ENCODE results near the gene SNX8. TPM values are rescaled to one million over a fixed set of nuclear protein-coding genes. Genes with fewer than 3 reads are reported as not detected.

Gene SNX8
- total and polyA plus RNA-seq, 2 experiments from 2014 or later = 6.3 to 12.8 TPM

DNA sequence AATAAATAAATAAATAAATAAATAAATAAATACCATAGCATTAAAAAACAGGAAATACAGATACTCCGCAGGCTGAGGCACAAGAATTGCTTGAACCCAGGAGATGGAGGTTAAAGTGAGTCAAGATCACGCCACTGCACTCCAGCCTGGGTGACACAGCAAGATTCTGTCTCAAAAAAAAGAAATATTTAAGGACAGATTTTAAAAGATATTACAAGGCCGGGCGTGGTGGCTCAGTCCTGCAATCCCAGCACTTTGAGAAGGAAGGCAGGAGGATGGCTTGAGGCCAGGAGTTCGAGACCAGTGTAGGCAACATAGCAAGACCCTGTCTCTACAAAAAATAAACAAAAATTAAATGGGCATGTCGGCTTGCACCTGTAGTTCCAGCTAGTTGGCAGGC, 17.5 kb upstream of the SNX8 start:
- H3K36me3 ChIP-seq = no peaks in the 10 kb centered on the region
- DNase-seq (ENCODE audit: low read depth in 1 of 2, low spot score in 1 of 2) = no peak
- no peaks in the 10 kb centered on the region for H3K27me3 ChIP-seq
- no peaks in the 10 kb centered on the region for H3K9me3 ChIP-seq (ENCODE audit: low read depth)
- TF ChIP-seq, protein P1, sequence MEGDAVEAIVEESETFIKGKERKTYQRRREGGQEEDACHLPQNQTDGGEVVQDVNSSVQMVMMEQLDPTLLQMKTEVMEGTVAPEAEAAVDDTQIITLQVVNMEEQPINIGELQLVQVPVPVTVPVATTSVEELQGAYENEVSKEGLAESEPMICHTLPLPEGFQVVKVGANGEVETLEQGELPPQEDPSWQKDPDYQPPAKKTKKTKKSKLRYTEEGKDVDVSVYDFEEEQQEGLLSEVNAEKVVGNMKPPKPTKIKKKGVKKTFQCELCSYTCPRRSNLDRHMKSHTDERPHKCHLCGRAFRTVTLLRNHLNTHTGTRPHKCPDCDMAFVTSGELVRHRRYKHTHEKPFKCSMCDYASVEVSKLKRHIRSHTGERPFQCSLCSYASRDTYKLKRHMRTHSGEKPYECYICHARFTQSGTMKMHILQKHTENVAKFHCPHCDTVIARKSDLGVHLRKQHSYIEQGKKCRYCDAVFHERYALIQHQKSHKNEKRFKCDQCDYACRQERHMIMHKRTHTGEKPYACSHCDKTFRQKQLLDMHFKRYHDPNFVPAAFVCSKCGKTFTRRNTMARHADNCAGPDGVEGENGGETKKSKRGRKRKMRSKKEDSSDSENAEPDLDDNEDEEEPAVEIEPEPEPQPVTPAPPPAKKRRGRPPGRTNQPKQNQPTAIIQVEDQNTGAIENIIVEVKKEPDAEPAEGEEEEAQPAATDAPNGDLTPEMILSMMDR (IDR thresholded peaks at IDR 0.05; ENCODE audit: low read depth, low read length) = no peak
- H3K27ac ChIP-seq = no peak overlapping the region
- H3K4me1 ChIP-seq (ENCODE audit: low read depth) = no peaks in the 10 kb centered on the region
- no peak overlapping the region for H3K4me3 ChIP-seq

DNA sequence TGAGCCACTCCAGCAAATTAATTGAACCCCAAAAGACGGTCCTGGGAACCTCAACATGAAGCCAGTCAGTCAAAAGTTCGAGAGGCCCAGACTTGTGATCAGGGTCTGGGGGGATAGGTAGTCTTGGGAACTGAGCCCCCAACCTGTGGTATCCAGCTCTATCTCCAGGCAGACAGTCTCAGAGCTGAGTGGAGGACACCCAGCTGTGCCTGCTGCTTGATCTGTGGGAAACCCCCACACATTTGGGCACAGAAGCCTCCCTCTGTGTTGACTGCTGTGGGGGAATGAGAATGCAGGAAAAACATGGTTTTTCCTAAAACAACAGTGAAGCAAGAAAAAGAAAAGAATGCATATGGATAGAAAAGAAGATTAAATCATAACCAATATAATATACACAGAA, 16.3 kb upstream of the SNX8 start:
- no peak overlapping the region for H3K4me3 ChIP-seq
- H3K27me3 ChIP-seq = no peaks in the 10 kb centered on the region
- no peaks in the 10 kb centered on the region for H3K9me3 ChIP-seq (ENCODE audit: low read depth)
- H3K4me1 ChIP-seq (ENCODE audit: low read depth) = no peaks in the 10 kb centered on the region
- TF ChIP-seq, protein P1 (IDR thresholded peaks at IDR 0.05; ENCODE audit: low read depth, low read length) = no peak
- no peaks in the 10 kb centered on the region for H3K36me3 ChIP-seq
- DNase-seq (ENCODE audit: low read depth in 1 of 2, low spot score in 1 of 2) = no peak
- H3K27ac ChIP-seq = no peak overlapping the region

DNA sequence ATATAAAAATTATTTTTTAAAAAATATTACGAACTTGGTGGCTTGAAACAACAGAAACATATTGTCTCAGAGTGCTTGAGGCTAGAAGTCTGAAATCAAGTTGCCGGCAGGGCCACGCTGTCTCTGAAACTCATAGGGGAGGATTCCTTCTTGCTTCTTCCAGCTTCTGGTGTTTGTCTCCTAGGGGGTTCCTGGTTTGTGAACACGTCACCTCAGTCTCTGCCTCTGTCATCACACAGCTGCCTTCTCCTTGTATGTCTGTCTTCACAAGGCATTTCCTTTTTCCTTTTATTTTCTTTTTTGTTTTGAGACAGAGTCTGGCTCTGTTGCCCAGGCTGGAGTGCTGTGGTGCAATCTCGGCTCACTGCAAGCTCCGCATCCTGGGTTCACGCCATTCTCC, 12.7 kb upstream of the SNX8 start:
- Histone ChIP-seq H3K27me3 (no peaks in the 10 kb centered on the region), H3K4me1 (ENCODE audit: low read depth) (no peaks in the 10 kb centered on the region), H3K36me3 (no peaks in the 10 kb centered on the region), H3K4me3 (no peak overlapping the region), H3K27ac (no peak overlapping the region), H3K9me3 (ENCODE audit: low read depth) (no peaks in the 10 kb centered on the region)
- TF ChIP-seq, protein P1 (IDR thresholded peaks at IDR 0.05; ENCODE audit: low read depth, low read length) = no peak
- peak in 1 of 2 donors; percentile 16 for DNase-seq (ENCODE audit: low read depth in 1 of 2, low spot score in 1 of 2)

DNA sequence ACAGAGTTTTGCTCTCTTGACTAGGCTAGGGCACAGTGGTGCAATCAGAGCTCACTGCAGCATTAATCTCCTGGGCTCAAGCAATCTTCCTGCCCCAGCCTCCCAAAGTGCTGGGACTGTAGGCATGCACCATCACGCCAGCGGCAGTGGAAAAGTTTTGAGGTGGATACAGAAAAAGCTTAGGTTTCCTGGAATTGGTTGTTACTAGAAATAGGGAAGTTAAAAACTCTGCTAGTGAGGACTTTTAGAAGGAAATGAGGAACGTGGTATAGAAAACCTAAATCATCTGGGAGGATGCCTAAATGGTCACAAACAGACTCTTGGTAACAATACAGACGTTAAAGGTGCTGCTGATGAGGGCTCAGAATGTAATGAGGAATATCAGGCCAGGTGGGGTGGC, 10.9 kb upstream of the SNX8 start:
- no peak for DNase-seq (ENCODE audit: low read depth in 1 of 2, low spot score in 1 of 2)
- no peak overlapping the region for H3K27ac ChIP-seq
- no peaks in the 10 kb centered on the region for H3K9me3 ChIP-seq (ENCODE audit: low read depth)
- H3K27me3 ChIP-seq = no peaks in the 10 kb centered on the region
- H3K4me1 ChIP-seq (ENCODE audit: low read depth) = no peaks in the 10 kb centered on the region
- H3K36me3 ChIP-seq = no peaks in the 10 kb centered on the region
- H3K4me3 ChIP-seq = no peak overlapping the region
- TF ChIP-seq, protein P1 (IDR thresholded peaks at IDR 0.05; ENCODE audit: low read depth, low read length) = no peak

DNA sequence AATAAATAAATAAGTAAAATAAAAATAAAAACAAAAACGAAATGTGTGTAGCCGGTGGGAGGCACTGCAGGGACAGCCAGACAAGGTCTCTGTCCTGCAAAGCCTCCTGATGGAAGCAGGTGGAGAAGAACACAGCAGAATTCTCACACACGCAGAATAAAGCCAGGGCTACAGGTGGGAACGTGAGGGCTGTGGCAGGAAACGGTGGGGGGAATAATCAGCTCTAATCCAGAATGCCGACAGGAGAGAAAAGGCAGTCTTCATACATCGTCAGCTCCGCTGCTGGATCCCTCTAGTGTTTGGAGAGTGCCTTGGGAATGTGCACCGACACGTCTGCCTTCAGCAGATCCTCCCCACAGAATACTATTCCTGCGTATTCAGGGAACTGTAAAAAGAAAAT, 6.8 kb upstream of the SNX8 start:
- TF ChIP-seq, protein P1 (IDR thresholded peaks at IDR 0.05; ENCODE audit: low read depth, low read length) = peak; percentile 25
- Histone ChIP-seq H3K36me3 (no peaks in the 10 kb centered on the region), H3K27ac (no peak overlapping the region), H3K27me3 (no peaks in the 10 kb centered on the region), H3K4me3 (no peak overlapping the region), H3K9me3 (ENCODE audit: low read depth) (no peaks in the 10 kb centered on the region), H3K4me1 (ENCODE audit: low read depth) (no peaks in the 10 kb centered on the region)
- DNase-seq (ENCODE audit: low read depth in 1 of 2, low spot score in 1 of 2) = peak in 1 of 2 donors; percentile 30

Data from cardiac muscle cell (in vitro differentiated cells and primary cell).